GM10248 (cell line): ENCODE results near the gene ZNF205.
A peak's percentile ranks its signal among the peaks of the same experiment; 100 is the strongest.

Experiments
- CTCF ChIA-PET: fragments of 300-600 bp; sonication (Branson Sonifier 250); formaldehyde crosslinking; extraction: SDS; loops from one replicate; lab custom pipeline; 2021; ENCODE audit warnings: antibody characterized with exemption; lab: Yijun Ruan, JAX
- POLR2A ChIA-PET: fragments of 350-650 bp; sonication (Branson Sonifier 250); formaldehyde crosslinking; extraction: SDS; loops from one replicate; lab custom pipeline; 2020; ENCODE audit warnings: antibody characterized with exemption; lab: Yijun Ruan, JAX
- DNase-seq: peaks from one replicate; pipeline ENCODE4 v3.0.0; 2012; ENCODE audit errors: extremely low spot score
- TF ChIP-seq, protein P1 (sequence below): IDR thresholded peaks from 2 replicates; pipeline ENCODE4 v1.5.1; 2012; ENCODE audit warnings: mild to moderate bottlenecking, low read depth; ENCODE audit errors: extremely low read depth, missing control alignments, control extremely low read depth

The ZNF205 gene

DNA sequence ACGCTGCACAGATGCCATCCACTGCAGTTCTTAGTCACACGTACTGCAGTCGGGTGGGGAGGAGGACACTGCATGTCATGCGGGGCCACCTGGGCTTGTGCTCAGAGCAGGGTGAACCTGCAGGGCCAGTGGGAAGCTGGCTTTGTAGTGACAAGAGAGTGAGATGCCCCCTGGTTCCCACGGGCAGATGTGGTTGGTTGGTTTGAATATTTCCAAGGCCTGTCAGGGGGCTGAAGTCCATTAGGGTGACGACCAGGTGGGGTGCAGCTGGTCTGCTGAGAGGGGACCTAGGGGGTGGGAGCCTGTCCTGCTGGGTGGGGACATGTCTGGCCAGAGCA is 36.8 kb downstream of the ZNF205 start:
- CTCF ChIA-PET = interaction anchor here (0.6 to 11.2 kb wide), 19 partner anchors 9 to 342 kb away, joined by 3 to 189 read pairs (median 6); partner anchors contain the start of gene ZNF213
- TF ChIP-seq, protein P1, sequence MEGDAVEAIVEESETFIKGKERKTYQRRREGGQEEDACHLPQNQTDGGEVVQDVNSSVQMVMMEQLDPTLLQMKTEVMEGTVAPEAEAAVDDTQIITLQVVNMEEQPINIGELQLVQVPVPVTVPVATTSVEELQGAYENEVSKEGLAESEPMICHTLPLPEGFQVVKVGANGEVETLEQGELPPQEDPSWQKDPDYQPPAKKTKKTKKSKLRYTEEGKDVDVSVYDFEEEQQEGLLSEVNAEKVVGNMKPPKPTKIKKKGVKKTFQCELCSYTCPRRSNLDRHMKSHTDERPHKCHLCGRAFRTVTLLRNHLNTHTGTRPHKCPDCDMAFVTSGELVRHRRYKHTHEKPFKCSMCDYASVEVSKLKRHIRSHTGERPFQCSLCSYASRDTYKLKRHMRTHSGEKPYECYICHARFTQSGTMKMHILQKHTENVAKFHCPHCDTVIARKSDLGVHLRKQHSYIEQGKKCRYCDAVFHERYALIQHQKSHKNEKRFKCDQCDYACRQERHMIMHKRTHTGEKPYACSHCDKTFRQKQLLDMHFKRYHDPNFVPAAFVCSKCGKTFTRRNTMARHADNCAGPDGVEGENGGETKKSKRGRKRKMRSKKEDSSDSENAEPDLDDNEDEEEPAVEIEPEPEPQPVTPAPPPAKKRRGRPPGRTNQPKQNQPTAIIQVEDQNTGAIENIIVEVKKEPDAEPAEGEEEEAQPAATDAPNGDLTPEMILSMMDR = no peak
- no peak for DNase-seq
- POLR2A ChIA-PET = interaction anchor here (1.1 kb wide), 1 partner anchor 14 kb away, joined by 3 read pairs; the partner anchor contains the start of gene ZNF213

DNA sequence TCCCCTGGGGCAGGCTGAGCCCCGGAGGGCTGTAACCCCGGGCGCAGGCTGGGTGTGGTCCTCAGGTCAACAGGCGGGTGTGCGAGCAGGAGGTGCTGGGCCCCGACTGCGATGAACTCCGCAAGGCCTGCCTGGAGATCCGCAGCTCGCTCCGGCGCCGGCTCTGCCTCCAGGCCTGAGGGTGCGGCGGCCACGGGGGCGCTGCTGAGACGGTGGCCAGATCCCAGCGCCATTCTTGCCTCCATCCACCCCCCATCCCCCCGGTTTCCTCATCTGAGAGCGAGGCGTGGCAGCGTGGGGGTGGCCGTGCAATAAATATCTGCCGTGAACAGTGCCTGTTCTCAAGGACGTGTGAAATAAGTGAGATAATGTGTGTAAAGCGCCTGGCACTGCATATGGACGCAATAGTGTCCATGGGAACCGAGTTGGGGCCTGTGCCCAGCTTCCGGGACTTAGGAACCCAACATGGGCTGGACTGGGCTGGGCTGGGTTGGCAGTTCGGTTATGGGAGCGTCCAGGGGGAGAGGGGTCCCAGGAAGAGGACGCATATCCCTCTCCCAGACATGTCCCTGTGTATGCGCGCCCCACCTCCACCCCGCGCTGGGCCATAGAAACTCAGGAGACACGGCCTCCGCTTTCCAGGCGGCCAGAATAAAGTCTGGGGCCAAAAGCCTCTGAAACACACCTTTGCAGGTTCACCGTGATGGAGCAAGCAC is 37.4 kb downstream of the ZNF205 start:
- CTCF ChIA-PET = interaction anchor here (0.6 to 11.2 kb wide), 25 partner anchors 9 to 694 kb away, joined by 3 to 189 read pairs (median 4); partner anchors contain the start of gene ZNF213
- peak; percentile 78 for DNase-seq
- POLR2A ChIA-PET = interaction anchor here (0.5 to 1.1 kb wide), 4 partner anchors 11 to 294 kb away, joined by 3 to 8 read pairs (median 4); partner anchors contain the start of genes NAA60, ZNF213 and ZNF597
- TF ChIP-seq, protein P1 = peak; percentile 71

DNA sequence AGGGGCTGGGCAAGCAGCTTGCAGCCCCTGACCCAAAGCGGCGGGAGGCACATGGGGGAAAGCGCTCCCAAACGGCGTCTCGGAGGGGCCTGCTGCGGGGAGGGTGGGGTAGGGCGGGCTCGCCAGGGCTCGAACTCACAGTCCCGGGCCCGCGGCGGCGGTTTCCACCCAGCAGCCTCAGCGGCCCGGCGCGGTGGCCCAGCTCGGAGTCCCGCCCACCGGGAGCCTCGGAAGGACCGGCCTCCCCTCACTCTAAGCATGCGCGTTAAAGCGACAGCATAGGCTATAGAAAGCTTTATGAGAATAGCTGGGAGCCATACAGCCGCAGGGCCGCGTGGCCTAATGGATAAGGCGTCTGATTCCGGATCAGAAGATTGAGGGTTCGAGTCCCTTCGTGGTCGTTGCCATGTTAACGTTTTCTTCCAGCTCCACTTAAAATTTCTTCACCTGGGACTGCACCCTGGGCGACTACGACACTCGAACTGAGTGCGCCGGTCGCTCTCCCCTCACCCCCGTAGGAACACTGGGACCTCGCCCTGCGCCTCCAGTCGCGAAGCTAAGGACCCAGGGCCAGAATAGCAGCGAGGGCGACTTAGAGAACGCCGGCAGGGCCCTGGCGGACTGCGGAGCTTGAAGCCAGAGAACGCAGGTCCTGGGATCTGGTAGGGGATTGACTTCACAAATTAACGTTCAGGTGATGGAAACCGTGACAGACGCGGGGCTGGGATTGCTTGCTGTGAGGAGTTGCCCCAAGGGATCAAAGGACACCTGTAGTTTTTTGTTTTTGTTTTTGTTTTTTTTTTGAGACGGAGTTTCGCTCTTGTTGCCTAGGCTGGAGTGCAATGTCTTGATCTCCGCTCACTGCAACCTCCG is 38.2 kb downstream of the ZNF205 start:
- TF ChIP-seq, protein P1 = no peak

DNA sequence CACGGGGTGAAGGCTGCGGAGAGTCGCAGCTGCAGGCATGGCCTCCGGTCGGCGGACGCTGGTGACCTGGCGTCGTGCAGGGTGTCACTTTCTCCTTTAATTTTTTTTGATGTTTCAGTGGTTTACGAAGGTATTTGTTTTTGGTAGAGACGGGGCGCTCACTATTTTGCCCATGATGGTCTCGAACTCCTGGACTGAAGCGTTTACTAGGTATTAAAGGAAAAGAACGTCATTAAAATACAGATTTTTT is 39.6 kb downstream of the ZNF205 start:
- no peak for DNase-seq
- CTCF ChIA-PET = interaction anchor here (0.7 to 11.2 kb wide), 6 partner anchors 13 to 46 kb away, joined by 3 to 189 read pairs (median 4); partner anchors contain the start of gene ZNF213
- POLR2A ChIA-PET = no interaction called here
- TF ChIP-seq, protein P1 = no peak

More for the DNA sequence above, 38.2 kb downstream of the ZNF205 start:
- CTCF ChIA-PET = interaction anchor here (0.6 to 11.2 kb wide), 17 partner anchors 10 to 693 kb away, joined by 3 to 189 read pairs (median 4); partner anchors contain the start of gene ZNF213
- POLR2A ChIA-PET = interaction anchor here (0.5 to 1.1 kb wide), 7 partner anchors 10 to 362 kb away, joined by 3 to 8 read pairs (median 3); partner anchors contain the start of genes NAA60, ZNF213 and ZNF597
- peak; percentile 97 for DNase-seq

- peak; percentile 59 for DNase-seq
- ChIA-PET CTCF (interaction anchor here (0.7 to 11.2 kb wide), 7 partner anchors 8 to 47 kb away, joined by 3 to 189 read pairs (median 3); partner anchors contain the start of gene ZNF213), POLR2A (no interaction called here)
- TF ChIP-seq, protein P1 = peak; percentile 59
Measured at GRCh38 chr16:3152277-3152990, 40.0 kb downstream of the ZNF205 start.

- ChIA-PET POLR2A (no interaction called here), CTCF (interaction anchor here (0.7 to 11.2 kb wide), 7 partner anchors 8 to 47 kb away, joined by 3 to 189 read pairs (median 3); partner anchors contain the start of gene ZNF213)
- TF ChIP-seq, protein P1 = no peak
- DNase-seq = no peak
Measured at GRCh38 chr16:3152991-3153368, 40.6 kb downstream of the ZNF205 start.
